A673 (cell line): ENCODE measurements around the gene RPS26. TPM values are rescaled to one million over a fixed set of nuclear protein-coding genes. Genes with fewer than 3 reads are reported as not detected.
"Not testable (repeated sequence)": the region's sequence is repeated elsewhere in the genome, so short reads cannot be mapped to it uniquely, and the experiment has no call there.

Experiments used
- BruUV-seq: library from RNA; stranded (reverse); fragments of 400-500 nt; replicated peaks from 2 replicates; lab custom pipeline; 2021; lab: Mats Ljungman, UMichigan
- CTCF ChIA-PET: fragments of 300-600 bp; sonication (Branson Sonifier 250); formaldehyde crosslinking; loops from one replicate; lab custom pipeline; 2022; ENCODE audit warnings: antibody characterized with exemption; lab: Charles Lee
- POLR2A ChIA-PET: fragments of 300-600 bp; sonication (Branson Sonifier 250); formaldehyde crosslinking; loops from one replicate; lab custom pipeline; 2022; ENCODE audit warnings: antibody characterized with exemption; ENCODE audit not compliant: low non-redundant PET; lab: Charles Lee
- DNase-seq: peaks from one replicate; pipeline ENCODE4 v3.0.0-alpha.2; 2015; ENCODE audit warnings: low spot score
- H3K27ac ChIP-seq: fragments of 200-600 bp; sonication (generic); 2 replicates; pipeline ENCODE4 v1.5.1; 2016; ENCODE audit warnings: mixed run types, low read depth, mild to moderate bottlenecking, mixed read lengths, antibody characterized with exemption, low read length; ENCODE audit not compliant: poor library complexity, severe bottlenecking
- H3K27me3 ChIP-seq: fragments of 200-600 bp; sonication (generic); replicated peaks from 2 replicates; pipeline ENCODE4 v1.6.1; 2017; ENCODE audit warnings: mixed run types, low read depth, mild to moderate bottlenecking, mixed read lengths, antibody characterized with exemption, low read length; ENCODE audit not compliant: insufficient read depth, poor library complexity
- H3K36me3 ChIP-seq: fragments of 200-600 bp; sonication (generic); 2 replicates; pipeline ENCODE4 v1.6.1; 2016; ENCODE audit warnings: mixed run types, mild to moderate bottlenecking, mixed read lengths, antibody characterized with exemption, low read length; ENCODE audit not compliant: insufficient read depth, poor library complexity, severe bottlenecking
- H3K4me1 ChIP-seq: fragments of 200-600 bp; sonication (generic); 2 replicates; pipeline ENCODE4 v1.6.1; 2017; ENCODE audit warnings: mixed run types, mild to moderate bottlenecking, mixed read lengths, antibody characterized with exemption, low read length; ENCODE audit not compliant: insufficient read depth, poor library complexity, severe bottlenecking
- H3K4me3 ChIP-seq: fragments of 200-600 bp; sonication (generic); 2 replicates; pipeline ENCODE4 v1.5.1; 2016; ENCODE audit warnings: low read depth, mixed run types, mild to moderate bottlenecking, mixed read lengths, low read length; ENCODE audit not compliant: poor library complexity, severe bottlenecking
- H3K9me3 ChIP-seq: fragments of 200-600 bp; sonication (generic); 2 replicates; pipeline ENCODE4 v1.6.1; 2016; ENCODE audit warnings: mixed run types, low read depth, mild to moderate bottlenecking, mixed read lengths, antibody characterized with exemption, low read length; ENCODE audit not compliant: poor library complexity, severe bottlenecking
- EZH2 ChIP-seq: fragments of 200-600 bp; sonication (generic); IDR thresholded peaks from 2 replicates; pipeline ENCODE4 v1.6.1; 2017; ENCODE audit warnings: borderline replicate concordance, low read depth, mild to moderate bottlenecking, mixed read lengths, antibody characterized with exemption, low read length; ENCODE audit not compliant: poor library complexity, severe bottlenecking
- intact Hi-C: fragments of 100-400 bp; cut with micrococcal nuclease; formaldehyde crosslinking; loops from one replicate; pipeline ENCODE4 v1.10.0; 2022; ENCODE audit not compliant: unreplicated experiment
- total RNA-seq: library from RNA; stranded (reverse); gene quantifications from 2 replicates; pipeline ENCODE4 v1.2.3, GENCODE V29; 2021
- TF ChIP-seq, protein P1 (sequence below): fragments of 300-800, 200-600 bp; sonication (generic); conservative IDR thresholded peaks from 2 replicates; pipeline ENCODE4 v1.5.1; 2017; ENCODE audit warnings: low read depth, mild to moderate bottlenecking, antibody characterized with exemption, low read length, moderate library complexity, mixed read lengths

The RPS26 gene
- total RNA-seq, 1 experiment from 2014 or later: 69.9 TPM

DNA sequence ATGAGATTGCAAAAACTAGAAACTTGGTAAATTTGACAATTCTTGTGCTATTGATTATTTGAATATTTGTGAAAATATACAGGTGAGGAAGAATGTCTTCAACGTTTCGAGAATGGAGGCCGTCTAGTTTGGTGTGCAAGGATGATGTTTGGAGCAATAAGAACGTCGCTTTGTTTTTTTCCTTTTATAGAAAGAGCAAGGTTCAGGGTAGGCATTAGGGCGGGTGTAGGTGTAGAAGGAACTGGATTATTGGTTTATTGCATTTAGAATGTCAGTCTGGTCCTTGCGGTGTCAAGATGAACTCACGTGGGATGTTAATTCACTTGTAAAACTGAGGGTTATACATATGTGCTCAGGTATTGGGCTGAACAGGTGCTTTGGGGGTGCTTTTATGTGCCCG is 1.1 kb downstream of the RPS26 start:
- DNase-seq: no peak
- Histone ChIP-seq H3K4me1 (peaks cover 32% of the 10 kb centered on the region), H3K27ac (peak overlapping the region; percentile 97), H3K9me3 (no peaks in the 10 kb centered on the region), H3K27me3 (no peaks in the 10 kb centered on the region), H3K36me3 (peaks cover 39% of the 10 kb centered on the region), H3K4me3 (peak overlapping the region; percentile 73)
- BruUV-seq: no TSS peak
- intact Hi-C loops: loop anchor here (5.0 to 10.0 kb wide), 3 partner anchors 46 to 226 kb away; partner anchors contain the start of genes ORMDL2, SARNP, SMARCC2 and SUOX
- CTCF ChIA-PET: no interaction called here
- TF ChIP-seq, protein P1, sequence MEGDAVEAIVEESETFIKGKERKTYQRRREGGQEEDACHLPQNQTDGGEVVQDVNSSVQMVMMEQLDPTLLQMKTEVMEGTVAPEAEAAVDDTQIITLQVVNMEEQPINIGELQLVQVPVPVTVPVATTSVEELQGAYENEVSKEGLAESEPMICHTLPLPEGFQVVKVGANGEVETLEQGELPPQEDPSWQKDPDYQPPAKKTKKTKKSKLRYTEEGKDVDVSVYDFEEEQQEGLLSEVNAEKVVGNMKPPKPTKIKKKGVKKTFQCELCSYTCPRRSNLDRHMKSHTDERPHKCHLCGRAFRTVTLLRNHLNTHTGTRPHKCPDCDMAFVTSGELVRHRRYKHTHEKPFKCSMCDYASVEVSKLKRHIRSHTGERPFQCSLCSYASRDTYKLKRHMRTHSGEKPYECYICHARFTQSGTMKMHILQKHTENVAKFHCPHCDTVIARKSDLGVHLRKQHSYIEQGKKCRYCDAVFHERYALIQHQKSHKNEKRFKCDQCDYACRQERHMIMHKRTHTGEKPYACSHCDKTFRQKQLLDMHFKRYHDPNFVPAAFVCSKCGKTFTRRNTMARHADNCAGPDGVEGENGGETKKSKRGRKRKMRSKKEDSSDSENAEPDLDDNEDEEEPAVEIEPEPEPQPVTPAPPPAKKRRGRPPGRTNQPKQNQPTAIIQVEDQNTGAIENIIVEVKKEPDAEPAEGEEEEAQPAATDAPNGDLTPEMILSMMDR: no peak
- TF ChIP-seq EZH2: no peak
- POLR2A ChIA-PET: interaction anchor here (0.6 kb wide), 1 partner anchor 30 kb away, joined by 3 read pairs; no protein-coding TSS in a partner anchor

- no peak overlapping the region for H3K27ac ChIP-seq
- no peak for TF ChIP-seq EZH2
- TF ChIP-seq, protein P1: no peak
- POLR2A ChIA-PET: interaction anchor here (0.6 kb wide), 1 partner anchor 37 kb away, joined by 4 read pairs; no protein-coding TSS in a partner anchor
These were observed 4.5 kb downstream of the RPS26 start for GRCh38 chr12:56046027-56046780.

DNA sequence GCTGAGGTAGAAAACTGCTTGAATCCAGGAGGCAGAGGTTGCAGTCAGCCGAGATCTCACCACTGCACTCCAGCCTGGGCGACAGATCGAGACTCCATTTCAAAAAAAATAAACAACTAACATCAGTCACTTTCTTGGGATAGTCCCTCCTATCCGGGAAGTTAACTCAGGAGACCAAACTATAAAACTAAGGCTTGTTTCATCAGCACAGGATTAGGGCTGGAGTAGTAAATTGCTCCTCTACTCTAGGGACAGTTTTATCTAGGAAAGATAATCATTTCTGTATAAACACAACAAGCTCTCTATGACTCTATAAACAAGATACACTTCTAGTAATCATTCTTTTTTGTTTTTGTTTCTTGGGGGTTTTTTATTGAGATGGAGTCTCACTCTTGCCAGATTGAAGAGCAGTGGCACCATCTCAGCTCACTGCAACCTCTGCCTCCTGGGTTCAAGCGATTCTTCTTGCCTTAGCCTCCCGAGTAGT is 11.7 kb downstream of the RPS26 start:
- no peaks in the 10 kb centered on the region for H3K36me3 ChIP-seq
- intact Hi-C loops: no loop called here
- H3K4me1 ChIP-seq: no peaks in the 10 kb centered on the region
- DNase-seq: no peak
- TF ChIP-seq EZH2: no peak
- TF ChIP-seq, protein P1: no peak
- H3K27ac ChIP-seq: no peak overlapping the region
- H3K27me3 ChIP-seq: no peaks in the 10 kb centered on the region
- CTCF ChIA-PET: no interaction called here
- BruUV-seq: no TSS peak
- POLR2A ChIA-PET: no interaction called here
- no peak overlapping the region for H3K4me3 ChIP-seq
- H3K9me3 ChIP-seq: no peaks in the 10 kb centered on the region

More at GRCh38 chr12:56046027-56046780, 4.5 kb downstream of the RPS26 start:
- CTCF ChIA-PET: interaction anchor here (0.5 kb wide), 1 partner anchor 48 kb away, joined by 5 read pairs; no protein-coding TSS in a partner anchor
- H3K9me3 ChIP-seq: no peaks in the 10 kb centered on the region
- DNase-seq: no peak
- H3K36me3 ChIP-seq: peaks cover 39% of the 10 kb centered on the region
- intact Hi-C loops: loop anchor here (5.0 to 10.0 kb wide), 2 partner anchors 71 to 139 kb away; partner anchors contain the start of genes RPL41, SMARCC2 and ZC3H10
- no peaks in the 10 kb centered on the region for H3K27me3 ChIP-seq
- H3K4me1 ChIP-seq: peaks cover 12% of the 10 kb centered on the region
- H3K4me3 ChIP-seq: no peak overlapping the region
- no TSS peak for BruUV-seq

- DNase-seq, BruUV-seq, CTCF ChIA-PET, intact Hi-C loops, H3K36me3 ChIP-seq, POLR2A ChIA-PET, H3K4me1 ChIP-seq, H3K27me3 ChIP-seq, H3K27ac ChIP-seq, H3K9me3 ChIP-seq, H3K4me3 ChIP-seq: not testable (repeated sequence)
These were observed 18.2 kb downstream of the RPS26 start for GRCh38 chr12:56059964-56060363.
